Inflammatory macrophage treated with lipopolysaccharide for 1 hour (primary cell): ENCODE results near the gene TBPL2.
"Not testable (repeated sequence)": the region's sequence is repeated elsewhere in the genome, so short reads cannot be mapped to it uniquely, and the experiment has no call there.

Experiments used
- DNase-seq, 2 donors: peaks; one replicate each; pipeline ENCODE4 v3.0.0-alpha.2; 2020 to 2022

TBPL2 gene

GRCh38 chr14:55438066-55438683 lies 2.2 kb downstream of the TBPL2 start:
- DNase-seq: peak; percentile 11 to 24

- no peak for DNase-seq
These were observed 3.5 kb downstream of the TBPL2 start for GRCh38 chr14:55436931-55437330.

DNA sequence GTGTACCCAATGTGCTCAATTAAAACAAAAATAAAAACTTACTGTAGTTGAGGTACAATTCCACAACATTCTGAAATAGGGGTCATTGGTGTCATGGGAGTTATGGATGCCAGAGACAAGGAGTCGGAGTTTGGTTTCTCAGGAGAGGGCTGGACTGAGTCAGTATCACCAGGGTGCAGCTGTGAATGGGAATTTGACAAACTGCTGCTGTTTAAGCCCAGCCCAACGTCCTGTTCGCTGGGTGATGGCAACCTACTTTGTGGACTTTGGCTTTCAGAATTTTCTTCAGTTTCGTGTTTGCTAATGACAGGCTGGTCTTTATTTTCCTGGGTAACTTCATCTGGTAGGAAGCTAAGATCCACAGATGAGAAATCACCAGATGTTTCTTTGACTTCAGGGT lies 3.9 kb downstream of the TBPL2 start:
- DNase-seq: no peak

DNA sequence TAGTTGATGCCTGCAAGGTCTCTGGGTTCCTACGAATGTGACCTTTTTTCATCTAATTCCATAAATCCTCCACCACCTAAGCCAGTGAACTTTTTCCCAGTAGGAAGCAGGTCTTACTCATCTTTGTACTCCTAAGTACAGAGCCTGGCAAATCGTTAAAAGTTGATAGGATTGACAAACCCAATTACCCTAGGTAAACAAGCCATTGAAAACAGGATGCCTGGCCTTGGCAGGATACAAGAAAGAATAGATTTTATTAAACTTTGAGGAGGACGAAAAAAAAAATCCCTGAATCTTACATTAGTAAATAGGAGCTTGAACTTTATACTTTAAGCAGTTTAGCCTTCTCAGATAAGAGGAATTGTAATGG lies 5.6 kb downstream of the TBPL2 start:
- DNase-seq: no peak

- no peak for DNase-seq
These were observed 6.3 kb downstream of the TBPL2 start for GRCh38 chr14:55433880-55434804.

- no peak for DNase-seq
These were observed 7.8 kb downstream of the TBPL2 start for GRCh38 chr14:55432628-55433027.

- peak; percentile 25 to 46 for DNase-seq
These were observed 10.3 kb downstream of the TBPL2 start for GRCh38 chr14:55430024-55430690.

- no peak for DNase-seq
These were observed 13.0 kb downstream of the TBPL2 start for GRCh38 chr14:55427439-55427838.

- DNase-seq: no peak
These were observed 13.5 kb downstream of the TBPL2 start for GRCh38 chr14:55426891-55427290.

DNA sequence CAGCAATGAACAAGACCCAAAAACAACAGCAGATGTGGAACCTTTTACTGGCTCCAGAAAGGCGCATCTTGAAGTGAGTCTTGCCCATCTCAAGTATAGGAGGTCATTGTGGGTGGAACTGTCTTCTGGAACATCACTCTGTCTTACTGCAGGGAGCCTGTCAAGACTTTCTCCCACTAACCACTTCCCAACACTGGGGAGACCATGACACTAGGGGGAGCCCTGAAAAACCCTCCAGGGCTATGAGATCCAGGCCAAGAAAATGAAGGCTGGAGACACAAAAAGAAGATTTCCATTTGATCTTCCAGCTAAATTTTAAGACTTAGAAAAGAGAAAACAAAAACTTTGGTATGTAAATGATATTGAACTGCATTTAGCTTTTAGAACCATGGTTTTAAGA lies 15.3 kb downstream of the TBPL2 start:
- no peak for DNase-seq

DNA sequence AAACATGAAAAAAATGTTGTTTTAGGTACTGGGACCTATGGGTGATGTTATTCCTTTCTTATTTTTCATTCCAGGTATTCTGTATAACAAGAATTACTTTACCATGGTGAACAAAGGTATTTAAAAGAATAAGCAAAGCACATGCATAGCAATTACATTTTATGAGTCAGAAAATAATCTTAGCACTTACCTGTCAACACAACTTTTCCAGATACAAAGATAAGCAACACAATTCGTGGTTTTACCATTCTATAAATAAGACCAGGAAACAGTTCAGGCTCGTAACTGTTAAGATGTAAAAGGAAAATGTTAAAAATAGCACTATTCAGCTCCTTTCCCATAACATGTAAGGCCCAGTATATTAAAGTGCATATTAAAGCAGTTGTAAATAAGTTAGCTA lies 16.4 kb downstream of the TBPL2 start:
- no peak for DNase-seq

GRCh38 chr14:55422338-55422737 lies 18.1 kb downstream of the TBPL2 start:
- DNase-seq: not testable (repeated sequence)

GRCh38 chr14:55419663-55420062 lies 20.8 kb downstream of the TBPL2 start:
- no peak for DNase-seq

GRCh38 chr14:55418411-55418810 lies 22.0 kb downstream of the TBPL2 start:
- DNase-seq: no peak

- DNase-seq: no peak
These were observed 22.5 kb downstream of the TBPL2 start for GRCh38 chr14:55417955-55418354.

- peak in 1 of 2 donors; percentile 49 for DNase-seq
These were observed 23.6 kb downstream of the TBPL2 start for GRCh38 chr14:55416866-55417265.

DNA sequence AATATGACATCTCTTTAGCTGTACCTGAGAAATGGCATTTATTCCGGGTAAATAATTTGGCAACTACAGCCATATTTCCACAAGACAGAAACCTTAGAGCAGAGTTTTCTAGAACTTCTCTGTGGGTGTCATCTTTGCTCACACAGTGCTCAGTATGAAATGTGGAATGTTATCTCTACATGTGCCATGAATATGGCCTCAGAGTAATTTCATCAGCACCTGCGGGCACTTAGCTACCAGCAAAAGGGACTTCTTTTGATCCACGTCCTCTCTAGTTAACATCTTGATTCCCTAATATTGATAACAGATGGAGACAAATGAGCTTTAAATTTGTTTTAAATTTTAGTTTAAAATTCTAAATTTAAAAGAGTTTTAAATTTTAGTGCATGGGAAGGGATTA lies 25.9 kb downstream of the TBPL2 start:
- no peak for DNase-seq

DNA sequence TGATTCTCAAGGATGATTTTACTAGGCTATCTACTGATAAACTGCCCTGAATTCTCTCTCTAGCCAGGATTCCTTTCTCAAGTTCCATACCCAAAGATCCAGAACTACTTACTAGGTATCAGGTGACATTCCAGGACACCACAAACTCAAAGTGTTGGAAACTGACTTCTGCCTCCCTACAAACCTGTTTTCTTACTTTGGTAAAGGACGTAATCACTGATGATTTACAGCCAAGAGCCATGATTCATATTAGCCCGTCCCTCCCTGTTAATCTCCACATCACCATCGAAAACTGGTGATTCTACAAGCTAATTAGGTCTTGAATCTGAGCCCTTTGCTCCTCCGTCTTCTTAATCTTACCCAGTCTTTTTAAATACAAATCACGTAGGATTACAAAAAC lies 27.7 kb downstream of the TBPL2 start:
- no peak for DNase-seq

GRCh38 chr14:55411426-55412389 lies 28.7 kb downstream of the TBPL2 start, which contains the start of gene ATG14:
Gene ATG14 (minus strand): TSS chr14:55411830. CDS start chr14:55411822, 8 bp downstream.
- DNase-seq: peak; percentile 73 to 76

- DNase-seq: no peak
These were observed 29.5 kb downstream of the TBPL2 start for GRCh38 chr14:55410876-55411275.

- no peak for DNase-seq
These were observed 36.1 kb downstream of the TBPL2 start for GRCh38 chr14:55404173-55404854.

DNA sequence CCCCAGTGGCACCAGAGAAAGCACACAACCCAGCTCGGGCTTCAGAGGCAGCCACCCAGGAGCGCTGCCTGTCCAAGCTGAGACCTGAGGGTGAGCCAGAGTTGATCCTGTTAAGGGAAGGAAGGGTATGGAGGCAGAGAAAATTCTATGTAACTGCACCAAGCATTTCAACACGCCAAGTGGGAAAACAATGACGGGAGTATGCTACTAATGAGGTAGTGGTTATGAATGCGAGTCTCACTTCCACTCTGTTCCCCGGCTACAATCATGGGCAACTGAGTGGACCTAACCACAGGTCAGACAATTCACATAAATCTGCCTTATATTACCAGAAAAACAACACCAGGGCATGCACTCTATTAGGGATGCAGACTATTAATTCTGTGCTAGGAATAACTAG lies 38.7 kb downstream of the TBPL2 start:
- DNase-seq: peak in 1 of 2 donors; percentile 7
